Stimulated activated CD4-positive, alpha-beta T cell treated with anti-CD3 and anti-CD28 coated beads, Interleukin-2, amount 100 ng/mL, for 48 hours (primary cell): Measurements from ENCODE around the gene PYCR2.
"Not testable (repeated sequence)": the region's sequence is repeated elsewhere in the genome, so short reads cannot be mapped to it uniquely, and the experiment has no call there.

Experiments
- DNase-seq, 2 donors: peaks; one replicate each; pipeline ENCODE4 v3.0.0-alpha.2; 2020

The PYCR2 gene

DNA sequence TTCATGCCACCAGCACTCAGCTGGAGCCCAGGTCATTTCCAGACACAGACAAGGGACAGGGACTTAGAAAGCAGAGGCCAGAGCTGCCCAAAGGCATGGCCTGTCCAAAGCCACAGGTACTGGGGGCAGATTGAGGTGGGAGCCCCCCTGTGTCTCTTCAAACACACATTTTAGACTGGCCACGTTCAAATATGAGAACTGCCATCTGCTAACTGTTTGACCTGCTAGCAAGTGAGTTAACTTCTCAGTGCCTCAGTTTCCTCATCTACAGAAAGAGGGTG, 17.8 kb upstream of the PYCR2 start:
- DNase-seq = no peak

DNA sequence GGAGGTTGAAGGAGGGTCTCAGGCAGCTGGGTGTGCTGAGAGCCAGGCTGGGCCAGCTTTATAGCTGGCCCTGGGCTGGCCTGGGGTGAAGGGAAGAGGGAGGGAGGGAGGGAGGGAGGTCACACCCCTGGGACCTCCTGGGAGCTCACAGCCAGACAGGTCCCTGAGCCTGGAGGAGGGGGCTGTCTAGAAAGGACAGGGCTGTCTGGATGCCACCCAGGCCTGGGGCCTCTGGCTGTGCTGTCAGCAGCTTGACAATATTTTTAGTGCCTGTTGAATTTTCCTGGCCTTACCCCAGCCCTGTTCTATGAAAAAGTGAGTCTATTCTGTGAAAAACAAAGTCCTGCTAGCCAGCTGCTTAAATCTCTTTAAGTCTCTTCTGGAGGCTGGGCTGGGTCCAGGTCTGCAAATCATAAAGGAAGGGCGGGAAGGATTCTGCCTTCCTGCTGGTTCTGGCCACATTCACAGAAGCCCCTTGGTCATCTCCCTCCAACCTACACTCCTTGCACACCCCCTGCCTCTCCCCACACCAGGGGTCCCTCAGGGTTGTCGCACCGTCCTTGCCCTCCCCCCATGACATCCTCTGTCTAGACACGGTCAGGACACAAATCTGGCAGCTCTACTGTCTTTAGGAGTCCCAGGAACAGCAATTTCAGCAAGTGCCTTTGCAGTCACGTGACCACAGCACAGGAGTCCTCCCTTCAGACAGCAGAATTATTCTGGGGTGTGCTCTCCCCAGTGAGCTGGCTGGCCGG, 17.3 kb upstream of the PYCR2 start, which contains the start of gene LEFTY2:
TSS of gene LEFTY2 (minus strand) at position 34 of the 755 bp plus-strand sequence. CDS start 80 bp downstream, outside the sequence.
- no peak for DNase-seq

DNA sequence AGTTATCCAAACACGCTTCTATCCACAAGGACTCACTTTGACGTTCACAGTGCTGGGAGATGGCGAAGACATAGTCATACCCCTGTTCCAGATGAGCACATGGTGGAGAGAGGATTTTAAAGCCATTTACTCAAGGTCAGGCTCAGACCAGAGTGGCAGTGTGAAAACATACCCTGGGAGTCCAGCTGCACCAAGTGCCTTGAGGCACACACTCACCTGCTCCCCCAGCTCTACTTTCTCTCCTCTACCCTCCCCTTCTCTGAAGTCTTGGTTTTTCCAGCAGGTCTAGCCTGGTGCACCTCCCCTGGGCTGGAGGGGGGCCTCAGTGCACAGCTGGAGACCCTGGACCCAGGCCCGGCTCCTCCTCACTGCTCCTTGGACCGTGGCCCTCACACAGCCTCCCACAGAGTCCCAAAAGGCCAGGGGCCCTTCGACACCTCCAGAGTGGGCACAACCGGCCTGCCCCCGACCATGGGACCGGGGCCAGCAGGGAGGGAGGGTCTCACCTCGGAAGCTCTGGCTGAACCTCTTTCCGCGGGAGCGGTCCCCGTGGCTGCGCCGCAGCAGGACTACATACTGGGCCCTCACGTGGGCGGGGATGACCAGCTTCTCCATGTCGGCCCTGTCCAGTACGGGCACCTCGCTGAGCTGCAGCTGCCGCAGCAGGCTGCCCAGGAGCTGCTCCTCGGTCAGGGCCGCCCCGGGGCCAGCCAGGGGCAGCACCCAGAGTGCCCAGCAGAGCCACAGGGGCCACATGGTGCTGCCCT, 16.5 kb upstream of the PYCR2 start:
- DNase-seq = no peak

DNA sequence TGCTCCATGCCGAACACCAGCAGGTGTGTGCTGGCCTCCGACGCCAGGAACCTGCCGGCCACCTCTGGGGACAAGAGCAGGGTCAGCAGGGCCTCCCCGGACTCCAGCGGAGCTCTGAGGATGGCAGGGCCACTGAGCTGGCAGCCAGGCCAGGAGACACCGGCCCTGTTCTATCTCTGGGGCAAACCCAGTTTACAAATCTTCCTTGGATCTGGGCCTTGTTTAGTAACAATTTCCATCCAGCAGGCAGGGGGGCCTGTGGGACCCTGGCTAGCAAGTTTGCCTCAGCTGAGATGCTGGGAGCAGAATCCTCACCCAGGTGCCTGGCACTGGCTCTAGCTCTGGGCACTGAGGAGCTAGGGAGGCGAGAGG, 15.9 kb upstream of the PYCR2 start:
- DNase-seq = not testable (repeated sequence)

DNA sequence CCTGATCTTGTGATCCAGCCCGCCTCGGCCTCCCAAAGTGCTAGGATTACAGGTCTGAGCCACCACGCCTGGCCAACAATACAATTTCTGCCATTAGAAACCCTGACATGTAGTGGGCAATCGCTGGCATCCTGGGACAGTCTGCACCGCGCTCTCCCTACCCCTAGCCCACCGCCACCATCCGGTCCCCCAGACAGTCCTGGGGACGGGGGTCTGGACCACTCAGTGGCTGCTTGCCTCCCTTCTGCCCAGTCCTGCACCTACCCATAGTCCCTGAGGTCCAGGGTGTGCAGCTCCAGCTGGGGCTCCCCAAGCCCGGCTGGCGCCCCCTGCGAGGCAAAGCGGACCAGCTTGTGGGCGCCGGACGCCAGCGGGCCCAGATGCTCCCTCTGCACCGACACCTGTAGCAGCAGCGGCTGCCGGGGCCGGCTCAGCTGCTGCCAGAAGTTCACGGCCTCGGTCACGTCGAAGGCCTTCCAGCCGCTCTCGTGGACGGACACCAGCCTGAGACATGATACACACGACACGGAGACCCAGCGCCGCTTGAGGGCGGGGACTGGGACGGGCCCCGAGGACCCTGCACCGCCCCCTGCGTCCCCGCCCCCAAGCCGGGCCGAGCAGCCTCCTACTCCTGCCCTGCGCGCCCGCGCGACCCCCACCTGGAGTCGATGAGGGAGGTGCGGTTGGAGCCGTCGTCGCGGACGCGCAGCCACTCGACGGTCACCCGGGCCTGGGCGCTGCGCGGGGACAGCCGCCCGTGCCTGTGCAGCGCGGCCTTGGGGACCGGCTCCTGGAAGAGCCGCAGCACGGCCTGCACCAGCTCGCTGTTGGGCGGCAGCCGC, 15.3 kb upstream of the PYCR2 start:
- DNase-seq = not testable (repeated sequence)

DNA sequence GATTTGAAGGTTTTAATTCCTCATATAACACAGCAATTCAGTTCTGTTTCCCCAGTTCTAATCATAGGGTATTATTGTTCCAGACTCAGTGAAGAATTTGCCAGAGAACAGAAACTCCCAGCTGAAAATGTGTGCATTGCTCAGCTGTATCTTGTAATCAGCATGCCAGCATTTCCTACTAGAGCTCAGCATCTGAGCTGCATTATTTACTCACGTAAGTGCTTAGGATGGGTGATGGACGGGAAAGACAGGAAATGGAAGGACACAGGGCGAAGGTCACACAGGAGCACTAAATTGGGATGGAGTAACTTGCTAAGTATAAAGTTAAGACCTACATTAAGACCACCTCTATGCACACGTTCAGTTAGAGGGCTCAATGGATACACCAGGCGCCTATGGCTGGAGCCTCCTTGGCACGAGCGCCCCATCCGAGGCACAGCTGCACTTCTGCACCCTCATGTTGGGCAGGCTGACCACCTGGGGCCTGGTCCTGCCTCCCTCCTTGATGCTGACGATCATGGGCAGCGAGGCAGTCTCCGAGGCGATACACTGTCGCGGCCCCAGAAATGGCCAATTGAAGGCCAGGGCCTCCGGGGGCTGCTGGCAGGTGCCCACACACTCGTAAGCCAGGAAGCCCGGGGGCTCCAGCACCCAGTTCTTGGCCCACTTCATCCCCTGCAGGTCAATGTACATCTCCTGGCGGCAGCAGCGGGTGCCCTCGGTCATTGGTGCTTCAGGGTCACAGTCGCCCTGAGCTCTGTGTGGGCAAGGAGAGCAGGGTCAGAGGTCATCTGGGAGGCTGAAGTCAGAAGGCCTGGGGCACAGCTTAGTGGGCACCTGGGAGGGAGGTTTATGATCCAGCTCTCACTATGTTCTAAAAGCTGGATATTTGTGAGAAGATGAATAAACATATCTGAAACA, 13.3 kb upstream of the PYCR2 start:
- DNase-seq = no peak

DNA sequence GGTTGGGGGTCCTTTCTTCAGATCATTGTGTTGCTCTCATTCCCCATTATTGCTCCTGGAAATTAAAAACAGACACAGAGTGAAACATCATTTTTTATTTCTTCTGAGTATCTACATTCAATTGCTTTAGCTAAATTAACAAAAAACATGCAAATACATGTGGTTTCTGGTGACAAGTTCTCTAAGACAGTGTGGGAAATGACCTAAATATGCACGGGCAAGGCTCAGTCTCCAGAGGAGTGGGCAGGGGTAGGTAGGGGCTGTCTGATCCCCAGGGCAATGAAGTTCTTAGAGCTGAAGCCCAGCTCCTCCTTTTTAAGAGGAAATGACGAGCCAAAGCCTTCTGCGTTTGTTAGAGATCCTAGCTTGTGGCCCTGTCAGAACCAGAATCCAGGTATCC, 12.5 kb upstream of the PYCR2 start:
- DNase-seq = no peak

DNA sequence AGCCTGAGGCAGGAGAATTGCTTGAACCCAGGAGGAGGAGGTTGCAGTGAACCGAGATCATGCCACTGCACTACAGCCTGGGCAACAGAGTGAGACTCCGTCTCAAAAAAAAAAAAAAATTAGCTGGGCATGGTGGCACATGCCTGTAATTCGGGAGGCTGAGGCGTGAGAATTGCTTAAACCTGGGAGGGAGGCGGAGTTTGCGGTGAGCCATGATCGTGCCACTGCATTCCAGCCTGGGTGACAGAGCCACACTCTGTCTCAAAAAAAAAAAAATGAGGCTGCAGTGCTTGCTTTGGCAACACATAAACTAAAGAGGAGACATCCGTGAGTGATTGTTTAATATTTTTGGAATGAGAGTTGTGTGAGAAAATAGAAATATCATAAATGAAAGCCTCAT, 12.0 kb upstream of the PYCR2 start:
- DNase-seq = not testable (repeated sequence)

DNA sequence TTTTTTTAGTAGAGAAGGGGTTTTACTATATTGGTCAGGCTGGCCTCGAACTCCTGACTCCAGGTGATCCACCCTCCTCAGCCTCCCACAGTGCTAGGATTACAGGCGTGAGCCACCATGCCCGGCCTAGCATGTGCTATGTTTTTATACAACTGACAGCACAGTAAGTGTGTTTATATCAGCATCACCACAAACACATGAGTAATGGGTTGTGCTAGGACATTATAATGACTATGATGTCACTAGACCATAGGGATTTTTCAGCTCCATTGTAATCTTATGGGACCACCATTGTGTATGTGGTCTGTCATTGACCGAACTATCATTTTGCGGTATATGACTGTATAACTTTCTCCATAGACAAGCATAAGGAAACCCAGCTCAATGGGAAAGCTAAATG, 10.7 kb upstream of the PYCR2 start:
- no peak for DNase-seq

DNA sequence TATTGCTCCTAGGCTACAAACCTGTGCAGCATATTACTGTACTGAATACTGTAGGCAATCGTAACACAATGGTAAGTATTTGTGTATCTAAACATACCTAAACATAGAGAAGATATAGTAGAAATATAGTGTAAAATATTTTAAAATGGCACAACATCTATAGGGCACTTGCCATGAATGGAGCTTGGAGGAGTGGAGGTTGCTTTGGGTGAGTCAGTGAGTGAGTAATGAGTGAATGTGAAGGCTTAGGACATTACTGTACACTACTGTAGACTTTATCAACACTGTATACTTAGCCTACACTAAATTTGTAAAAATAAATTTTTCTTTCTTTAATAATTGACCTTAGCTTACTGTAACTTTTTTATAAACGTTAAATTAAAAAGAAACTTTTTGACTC, 9.0 kb upstream of the PYCR2 start:
- DNase-seq = no peak

DNA sequence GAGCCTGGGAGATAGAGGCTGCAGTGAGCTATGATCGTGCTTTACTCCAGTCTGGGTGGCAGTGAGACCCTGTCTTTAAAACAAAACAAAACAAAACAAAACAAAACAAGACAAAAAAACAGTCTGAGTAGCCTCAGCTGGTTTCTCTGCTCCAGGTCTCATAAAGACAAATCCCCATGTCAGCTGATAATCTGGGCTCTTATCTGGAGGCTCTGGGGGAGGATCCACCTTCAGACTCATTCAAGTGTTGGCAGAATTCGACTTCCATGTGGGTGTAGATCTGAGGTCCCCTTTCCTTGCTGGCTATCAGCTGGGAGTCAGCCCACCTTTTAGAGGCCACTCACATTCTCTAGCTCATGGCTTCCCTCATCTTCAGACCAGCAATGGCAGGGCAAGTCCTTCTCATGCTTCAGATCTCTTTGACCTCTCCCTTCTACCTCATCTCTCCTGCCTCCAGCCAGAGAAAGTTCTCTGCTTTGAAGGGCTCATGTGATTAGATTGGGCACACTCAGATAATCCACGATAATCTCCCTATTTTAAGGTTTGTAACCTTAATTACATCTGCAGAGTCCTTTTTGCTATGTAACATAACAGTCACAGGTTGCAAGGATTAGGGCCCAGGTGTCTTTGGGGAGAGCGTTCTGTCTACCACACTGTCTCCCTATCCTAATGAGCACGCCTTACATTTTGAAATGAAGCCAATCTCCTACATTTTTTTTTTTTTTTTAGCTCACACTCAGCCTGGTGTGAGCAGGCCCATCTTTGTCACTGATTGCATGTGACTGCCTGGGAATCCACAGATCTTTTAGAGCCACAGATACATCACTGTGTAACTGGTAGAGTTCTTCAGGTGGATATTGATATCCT, 7.5 kb upstream of the PYCR2 start:
- no peak for DNase-seq

DNA sequence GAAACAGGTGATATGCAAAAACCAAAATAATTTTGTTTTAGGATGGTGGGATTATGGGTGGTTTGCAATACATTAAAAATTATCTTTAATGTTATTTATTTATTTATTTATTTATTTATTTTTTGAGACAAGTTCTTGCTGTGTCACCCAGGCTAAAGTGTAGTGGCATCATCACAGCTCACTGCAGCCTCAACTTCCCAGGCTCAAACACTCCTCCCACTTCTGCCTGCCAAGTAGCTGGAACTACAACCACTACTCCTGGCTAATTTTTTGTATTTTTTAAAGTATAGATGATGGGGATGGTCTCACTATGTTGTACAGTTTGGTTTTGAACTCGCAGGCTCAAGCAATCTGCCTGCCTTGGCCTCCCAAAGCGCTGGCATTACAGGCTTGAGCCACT, 6.5 kb upstream of the PYCR2 start:
- no peak for DNase-seq

DNA sequence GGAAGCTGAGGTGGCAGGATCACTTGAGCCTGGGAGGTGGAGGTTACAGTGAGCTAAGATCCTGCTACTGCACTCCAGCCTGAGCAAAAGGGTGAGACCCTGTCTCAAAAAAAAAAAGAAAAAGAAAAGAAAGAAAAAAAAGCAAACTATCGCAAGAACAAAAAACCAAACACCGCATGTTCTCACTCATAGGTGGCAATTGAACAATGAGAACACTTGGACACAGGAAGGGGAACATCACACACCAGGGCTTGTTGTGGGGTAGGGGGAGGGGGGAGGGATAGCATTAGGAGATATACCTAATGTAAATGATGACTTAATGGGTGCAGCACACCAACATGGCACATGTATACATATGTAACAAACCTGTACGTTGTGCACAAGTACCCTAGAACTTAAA, 5.4 kb upstream of the PYCR2 start:
- DNase-seq = not testable (repeated sequence)

DNA sequence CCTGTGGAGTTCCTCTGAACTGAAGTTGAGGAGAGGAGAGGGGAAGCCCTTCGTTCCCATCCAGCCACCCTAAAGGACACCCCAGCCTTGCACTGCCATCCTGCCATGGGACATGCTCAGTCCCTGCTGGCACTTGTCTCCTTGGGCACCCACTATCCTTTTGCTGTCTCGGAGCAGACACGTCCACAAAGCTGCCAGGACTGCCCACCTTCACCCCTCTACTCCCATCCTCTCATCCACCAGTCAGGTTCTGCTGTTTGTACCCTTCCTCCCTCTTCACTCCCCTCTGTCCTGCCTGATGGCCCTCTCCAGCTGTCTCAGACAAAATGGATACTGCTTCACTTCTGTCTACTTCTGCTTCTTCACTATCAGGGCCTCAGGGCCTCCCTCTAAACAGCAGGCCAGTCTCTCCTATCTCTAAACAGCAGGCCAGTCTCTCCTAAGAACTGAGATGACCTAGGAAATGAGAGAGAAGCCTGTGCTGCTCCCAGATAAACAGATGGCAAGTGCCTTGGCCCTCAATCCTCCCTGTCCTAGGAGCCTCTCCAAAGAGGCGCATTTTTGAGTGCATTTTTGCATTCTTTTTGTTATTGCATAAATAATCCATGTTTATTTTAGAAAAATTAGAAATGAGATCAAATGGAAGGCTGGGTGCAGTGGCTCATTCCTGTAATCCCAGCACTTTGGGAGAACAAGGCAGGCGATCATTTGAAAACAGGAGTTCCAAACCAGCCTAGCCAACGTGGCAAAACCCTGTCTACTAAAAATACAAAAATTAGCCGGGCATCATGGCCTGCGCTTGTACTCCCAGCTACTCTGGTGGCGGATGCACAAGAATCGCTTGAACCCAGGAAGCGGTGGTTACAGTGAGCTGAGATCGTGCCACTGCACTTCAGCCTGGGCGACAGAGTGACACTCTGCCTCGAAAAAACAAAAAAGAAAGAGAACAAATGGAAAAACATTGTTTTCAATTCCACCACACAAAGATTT, 4.4 kb upstream of the PYCR2 start:
- DNase-seq = no peak

DNA sequence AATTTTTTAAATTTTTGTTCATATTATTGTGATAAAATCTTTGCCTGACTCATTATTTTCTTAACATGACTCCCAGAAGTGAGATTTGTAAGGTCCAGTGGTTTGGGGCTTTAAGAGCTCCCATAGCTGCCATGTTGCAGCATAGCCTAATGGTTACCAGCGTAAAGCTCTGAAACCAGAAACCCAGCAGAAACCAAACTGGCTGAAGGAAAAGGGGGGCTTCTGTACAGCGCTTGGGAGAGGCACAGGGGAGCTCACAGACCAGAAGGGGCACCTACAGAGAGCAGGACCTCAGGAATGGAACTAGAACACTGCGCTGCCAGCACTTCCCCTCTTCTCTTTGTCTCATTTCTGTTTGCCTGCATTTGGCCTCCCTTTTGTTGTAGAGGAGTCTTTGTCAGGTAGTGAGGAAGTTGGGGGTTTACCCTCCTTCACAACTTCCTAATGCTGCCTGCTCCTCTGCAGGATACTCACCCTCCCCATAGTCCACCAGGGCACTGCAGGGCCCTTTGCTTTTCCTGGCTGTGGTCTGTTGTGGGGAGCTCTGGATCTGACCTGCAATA, 2.6 kb upstream of the PYCR2 start:
- no peak for DNase-seq

DNA sequence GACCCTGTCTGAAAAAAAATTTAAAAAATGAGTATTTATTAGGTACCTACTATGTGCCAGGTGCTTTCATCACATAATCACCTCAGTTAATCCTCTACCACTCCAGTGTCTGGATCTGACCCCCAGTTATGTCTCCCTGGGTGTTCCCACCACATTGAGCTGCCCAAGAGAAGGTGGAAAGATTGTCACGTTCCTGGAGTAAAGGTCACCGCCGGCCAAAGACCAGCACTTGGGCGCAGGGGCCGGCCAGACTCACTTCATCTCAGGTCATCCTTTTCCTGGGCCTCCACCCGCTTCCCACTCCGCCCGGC, 714 bp downstream of the PYCR2 start:
- DNase-seq = no peak

DNA sequence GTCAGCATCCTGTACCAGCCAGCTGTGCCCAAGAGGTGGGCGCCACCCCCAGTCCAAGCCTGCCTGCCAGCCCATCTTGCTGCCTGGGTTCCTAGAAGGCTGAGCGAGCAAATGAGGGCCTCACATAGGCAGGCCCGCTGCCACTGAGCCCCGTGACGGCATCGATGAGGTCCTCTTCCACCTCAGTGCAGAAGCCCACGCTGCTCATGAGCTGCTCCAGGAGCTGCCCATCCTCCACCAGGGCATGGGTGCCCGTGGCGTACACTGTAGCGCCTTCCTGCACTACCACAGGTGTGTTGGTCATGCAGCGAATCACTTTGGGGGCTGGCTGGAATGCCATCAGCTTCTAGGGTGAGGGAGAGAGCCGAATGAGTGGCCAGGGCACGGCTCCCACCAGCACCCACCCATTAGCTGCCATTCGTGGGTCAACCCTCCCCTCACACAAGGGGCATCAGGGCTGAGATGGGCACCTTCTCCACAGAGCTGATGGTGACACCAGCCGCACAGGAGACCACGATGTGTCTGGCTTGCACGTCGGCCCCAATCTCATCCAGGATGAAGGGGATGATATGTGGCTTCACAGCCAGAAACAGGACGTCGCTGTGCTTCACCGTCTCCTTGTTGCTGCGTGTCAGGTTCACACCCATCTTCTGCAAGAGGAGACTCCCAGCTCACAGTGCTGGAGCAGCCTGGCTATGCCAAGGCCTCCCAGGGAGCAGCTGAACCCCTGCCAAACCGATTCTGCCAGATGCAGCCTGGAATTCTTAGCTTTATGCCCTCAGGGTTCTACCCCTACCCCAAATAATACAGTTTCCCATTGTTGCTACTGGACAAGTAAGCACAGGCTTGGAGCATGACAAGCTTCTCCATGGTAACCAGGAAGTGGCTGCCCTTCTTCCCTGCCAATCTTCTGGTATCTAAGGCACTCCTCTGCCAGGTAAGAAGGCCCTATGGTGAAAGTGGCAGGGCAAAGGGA, 2.0 kb downstream of the PYCR2 start:
- DNase-seq = no peak

DNA sequence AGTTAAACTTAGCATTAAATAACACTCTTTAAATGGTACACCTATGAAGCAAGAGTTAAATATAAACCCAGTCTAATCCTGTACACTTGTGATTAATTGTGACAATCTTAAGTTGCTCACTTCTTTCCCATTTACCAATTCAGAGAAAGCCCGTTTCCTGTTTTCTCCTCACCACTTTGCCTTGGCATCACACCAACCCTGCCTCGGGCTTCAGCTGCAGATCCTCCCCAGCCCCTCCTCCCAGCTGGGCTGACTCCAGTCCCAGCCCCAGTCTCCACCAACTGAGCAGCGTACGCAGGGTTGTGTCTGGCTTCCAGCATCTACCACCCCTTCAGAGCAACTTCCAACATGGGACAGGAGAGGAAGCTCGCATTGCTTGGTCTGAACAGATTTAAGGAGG, 4.1 kb downstream of the PYCR2 start:
- no peak for DNase-seq

DNA sequence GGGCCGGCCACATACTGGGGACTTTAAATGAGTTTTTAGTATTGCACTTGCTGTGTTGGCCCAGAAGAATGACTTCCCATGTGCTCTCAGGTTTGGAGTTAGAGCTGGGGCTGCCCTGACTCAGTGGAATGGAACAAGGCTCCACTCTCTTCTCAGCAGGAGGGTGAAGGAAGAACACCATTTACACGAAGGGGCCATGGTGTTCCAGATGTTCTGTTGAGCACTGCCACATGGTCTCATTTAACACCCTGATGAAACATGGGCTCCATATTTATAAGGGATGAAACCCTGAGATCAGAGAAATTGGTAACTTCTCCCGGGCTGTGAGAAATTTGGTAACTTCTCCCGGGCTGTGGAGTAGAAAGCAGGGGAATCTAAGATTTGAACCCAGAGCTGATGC, 5.8 kb downstream of the PYCR2 start:
- no peak for DNase-seq
